Mesothelial cell of epicardium (in vitro differentiated cells): ENCODE measurements around the gene KLRG1. TPM values are rescaled to one million over a fixed set of nuclear protein-coding genes. Genes with fewer than 3 reads are reported as not detected.

Source experiments
- DNase-seq, 2 experiments: peaks; one replicate each; pipeline ENCODE4 v3.0.0; 2021; ENCODE audit warnings: low spot score in 2 of 2; ENCODE audit not compliant: unreplicated experiment in 2 of 2
- H3K27ac Mint-ChIP-seq: 2 replicates; pipeline ENCODE4 v1.8.0; 2021; ENCODE audit warnings: mixed read lengths
- H3K27me3 Mint-ChIP-seq: 2 replicates; pipeline ENCODE4 v1.8.0; 2021; ENCODE audit warnings: low read depth, mixed read lengths
- H3K36me3 Mint-ChIP-seq: 2 replicates; pipeline ENCODE4 v1.8.0; 2021; ENCODE audit warnings: mixed read lengths
- H3K4me1 Mint-ChIP-seq: 2 replicates; pipeline ENCODE4 v1.8.0; 2021; ENCODE audit warnings: mixed read lengths
- H3K4me3 Mint-ChIP-seq: 2 replicates; pipeline ENCODE4 v1.8.0; 2021; ENCODE audit warnings: mild to moderate bottlenecking, moderate library complexity, mixed read lengths
- H3K9me3 Mint-ChIP-seq: 2 replicates; pipeline ENCODE4 v1.8.0; 2021; ENCODE audit warnings: mixed read lengths
- total RNA-seq: library from RNA; stranded (reverse); gene quantifications from 3 replicates; pipeline ENCODE4 v1.2.1, GENCODE V29; 2021
- TF ChIP-seq, protein P1 (sequence below): fragments of 200-600 bp; sonication (generic); IDR thresholded peaks from one replicate; pipeline ENCODE4 v1.5.0; 2021; ENCODE audit warnings: antibody characterized with exemption; ENCODE audit not compliant: unreplicated experiment

Gene KLRG1
- total RNA-seq, 1 donor from 2014 or later = 2.0 TPM

GRCh38 chr12:8968761-8969160 lies 20.6 kb upstream of the KLRG1 start:
- Mint-ChIP-seq H3K9me3 (peaks cover 32% of the 10 kb centered on the region), H3K4me3 (no peak overlapping the region), H3K27me3 (no peaks in the 10 kb centered on the region), H3K27ac (no peak overlapping the region), H3K4me1 (no peaks in the 10 kb centered on the region), H3K36me3 (peaks cover 6% of the 10 kb centered on the region)
- no peak for DNase-seq
- TF ChIP-seq, protein P1, sequence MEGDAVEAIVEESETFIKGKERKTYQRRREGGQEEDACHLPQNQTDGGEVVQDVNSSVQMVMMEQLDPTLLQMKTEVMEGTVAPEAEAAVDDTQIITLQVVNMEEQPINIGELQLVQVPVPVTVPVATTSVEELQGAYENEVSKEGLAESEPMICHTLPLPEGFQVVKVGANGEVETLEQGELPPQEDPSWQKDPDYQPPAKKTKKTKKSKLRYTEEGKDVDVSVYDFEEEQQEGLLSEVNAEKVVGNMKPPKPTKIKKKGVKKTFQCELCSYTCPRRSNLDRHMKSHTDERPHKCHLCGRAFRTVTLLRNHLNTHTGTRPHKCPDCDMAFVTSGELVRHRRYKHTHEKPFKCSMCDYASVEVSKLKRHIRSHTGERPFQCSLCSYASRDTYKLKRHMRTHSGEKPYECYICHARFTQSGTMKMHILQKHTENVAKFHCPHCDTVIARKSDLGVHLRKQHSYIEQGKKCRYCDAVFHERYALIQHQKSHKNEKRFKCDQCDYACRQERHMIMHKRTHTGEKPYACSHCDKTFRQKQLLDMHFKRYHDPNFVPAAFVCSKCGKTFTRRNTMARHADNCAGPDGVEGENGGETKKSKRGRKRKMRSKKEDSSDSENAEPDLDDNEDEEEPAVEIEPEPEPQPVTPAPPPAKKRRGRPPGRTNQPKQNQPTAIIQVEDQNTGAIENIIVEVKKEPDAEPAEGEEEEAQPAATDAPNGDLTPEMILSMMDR = no peak

DNA sequence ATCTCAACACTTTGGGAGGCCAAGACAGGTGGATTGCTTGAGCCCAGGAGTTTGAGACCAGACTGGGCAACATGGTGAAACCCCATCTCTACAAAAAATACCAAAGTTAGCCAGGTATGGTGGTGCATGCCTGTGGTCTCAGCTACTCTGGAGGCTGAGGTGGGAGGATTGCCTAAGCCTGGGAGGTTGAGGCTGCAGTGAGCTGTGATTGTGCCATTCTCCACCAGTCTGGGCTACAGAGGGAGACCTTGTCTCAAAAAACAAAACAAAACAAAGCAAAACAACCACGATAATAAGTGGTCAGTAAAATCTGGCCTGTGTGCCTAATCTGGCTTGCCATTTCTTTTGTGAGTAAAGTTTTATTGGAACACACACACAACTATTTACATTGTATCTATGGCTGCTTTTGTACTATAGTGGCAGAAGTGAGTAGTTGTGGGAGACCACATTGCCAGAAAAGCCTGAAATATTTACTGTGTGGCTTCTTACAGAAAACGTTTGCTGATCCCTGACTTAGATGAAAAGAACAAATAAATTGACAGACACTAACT lies 19.4 kb upstream of the KLRG1 start:
- H3K4me1 Mint-ChIP-seq = no peaks in the 10 kb centered on the region
- H3K9me3 Mint-ChIP-seq = peaks cover 23% of the 10 kb centered on the region
- TF ChIP-seq, protein P1 = no peak
- H3K27ac Mint-ChIP-seq = no peak overlapping the region
- peaks cover 6% of the 10 kb centered on the region for H3K36me3 Mint-ChIP-seq
- H3K27me3 Mint-ChIP-seq = no peaks in the 10 kb centered on the region
- no peak overlapping the region for H3K4me3 Mint-ChIP-seq
- DNase-seq = no peak

DNA sequence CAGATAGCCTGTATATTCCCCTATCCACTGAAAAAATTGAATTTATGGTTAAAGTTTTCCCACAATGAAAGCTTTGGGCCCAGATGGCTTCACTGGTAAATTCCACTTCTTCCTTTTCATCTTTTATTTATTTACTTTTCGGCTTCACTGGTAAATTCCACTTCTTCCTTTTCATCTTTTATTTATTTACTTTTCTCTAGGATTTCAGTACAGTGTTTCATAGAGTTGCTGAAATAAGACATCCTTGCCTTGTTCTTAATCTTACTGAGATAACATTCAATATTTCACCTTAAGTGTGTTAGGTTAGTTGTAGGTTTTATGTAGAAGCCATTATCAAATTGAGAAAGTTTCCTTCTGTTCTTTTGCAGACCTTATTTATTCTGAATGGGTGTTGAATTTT lies 18.9 kb upstream of the KLRG1 start:
- Mint-ChIP-seq H3K27ac (no peak overlapping the region), H3K36me3 (peaks cover 6% of the 10 kb centered on the region), H3K4me1 (no peaks in the 10 kb centered on the region), H3K9me3 (peaks cover 22% of the 10 kb centered on the region), H3K27me3 (no peaks in the 10 kb centered on the region), H3K4me3 (no peak overlapping the region)
- no peak for DNase-seq
- TF ChIP-seq, protein P1 = no peak

GRCh38 chr12:8980137-8980536 lies 9.2 kb upstream of the KLRG1 start:
- Mint-ChIP-seq H3K36me3 (peaks cover 5% of the 10 kb centered on the region), H3K9me3 (peaks cover 30% of the 10 kb centered on the region), H3K27me3 (no peaks in the 10 kb centered on the region), H3K4me1 (no peaks in the 10 kb centered on the region), H3K27ac (no peak overlapping the region), H3K4me3 (no peak overlapping the region)
- TF ChIP-seq, protein P1 = no peak
- DNase-seq = no peak

DNA sequence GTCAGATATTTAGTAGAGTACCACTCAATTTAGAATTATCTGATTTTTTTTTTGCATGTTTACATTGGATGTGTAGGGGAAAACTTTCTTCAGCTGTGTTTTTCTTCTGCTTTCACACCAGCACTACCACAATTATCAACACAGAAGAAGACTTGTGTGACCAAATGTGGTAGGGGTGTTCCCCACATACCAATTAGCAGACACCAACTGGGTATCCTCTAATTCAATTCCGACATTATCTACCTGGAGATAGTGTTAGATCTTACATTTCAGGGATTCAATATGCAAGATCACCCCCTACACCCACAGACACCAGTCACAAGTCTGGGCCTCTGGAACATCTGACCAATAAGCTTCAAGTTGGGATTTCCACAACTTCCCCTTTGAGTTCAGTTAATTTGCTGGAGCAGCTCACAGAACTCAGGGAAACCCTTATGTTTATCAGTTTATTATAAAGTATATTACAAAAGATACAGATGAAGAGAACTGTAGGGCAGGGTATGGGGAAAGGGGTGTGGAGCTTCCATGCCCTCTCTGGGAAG lies 4.1 kb upstream of the KLRG1 start:
- H3K4me3 Mint-ChIP-seq = no peak overlapping the region
- no peaks in the 10 kb centered on the region for H3K4me1 Mint-ChIP-seq
- H3K36me3 Mint-ChIP-seq = no peaks in the 10 kb centered on the region
- H3K27me3 Mint-ChIP-seq = no peaks in the 10 kb centered on the region
- TF ChIP-seq, protein P1 = no peak
- peaks cover 7% of the 10 kb centered on the region for H3K9me3 Mint-ChIP-seq
- H3K27ac Mint-ChIP-seq = no peak overlapping the region
- no peak for DNase-seq
